Ishikawa (cell line): ENCODE results near the gene ANKRD44.

Source experiments
- CEBPB ChIP-seq: IDR thresholded peaks from 2 replicates; pipeline ENCODE4 v1.6.1; 2012
- EGR1 ChIP-seq: IDR thresholded peaks from 2 replicates; pipeline ENCODE4 v1.6.1; 2012
- EP300 ChIP-seq: IDR thresholded peaks from 2 replicates; pipeline ENCODE4 v1.6.1; 2012; ENCODE audit warnings: borderline replicate concordance
- RAD21 ChIP-seq: IDR thresholded peaks from 2 replicates; pipeline ENCODE4 v1.6.1; 2012; ENCODE audit warnings: low read depth
- TCF12 ChIP-seq: IDR thresholded peaks from 2 replicates; pipeline ENCODE4 v1.6.1; 2012; ENCODE audit warnings: low read depth
- TEAD4 ChIP-seq: IDR thresholded peaks from 2 replicates; pipeline ENCODE4 v1.6.1; 2012
- YY1 ChIP-seq: IDR thresholded peaks from 2 replicates; pipeline ENCODE4 v1.6.1; 2012; ENCODE audit warnings: low read depth
- TF ChIP-seq, protein P1 (sequence below): IDR thresholded peaks from 2 replicates; pipeline ENCODE4 v1.6.1; 2012
- TF ChIP-seq, protein P2 (sequence below): IDR thresholded peaks from 2 replicates; pipeline ENCODE4 v1.6.1; 2012; ENCODE audit warnings: low read depth, mild to moderate bottlenecking

DNA sequence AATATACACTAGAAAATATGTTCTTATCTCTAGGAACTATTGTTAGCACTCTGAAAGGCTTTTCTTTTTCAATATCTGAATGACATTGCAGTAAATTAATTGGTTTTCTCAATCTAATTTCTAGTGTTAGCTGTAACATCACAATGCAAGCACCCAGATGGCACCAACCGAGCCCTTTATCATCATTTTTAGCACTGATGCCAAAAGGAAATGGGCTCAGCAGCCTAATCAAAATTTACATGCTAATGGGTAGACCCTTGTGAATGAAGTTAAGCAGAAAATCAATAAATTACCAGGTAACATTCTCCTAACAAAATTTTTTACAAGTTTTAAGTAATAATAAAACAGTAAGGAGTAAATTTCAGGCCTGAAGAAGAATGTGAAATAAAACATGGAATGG is 330.6 kb downstream of the ANKRD44 start:
- TF ChIP-seq, protein P1, sequence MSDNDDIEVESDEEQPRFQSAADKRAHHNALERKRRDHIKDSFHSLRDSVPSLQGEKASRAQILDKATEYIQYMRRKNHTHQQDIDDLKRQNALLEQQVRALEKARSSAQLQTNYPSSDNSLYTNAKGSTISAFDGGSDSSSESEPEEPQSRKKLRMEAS: no peak
- TF ChIP-seq CEBPB: no peak
- TF ChIP-seq YY1: no peak
- no peak for TF ChIP-seq EP300
- TF ChIP-seq EGR1: no peak
- TF ChIP-seq, protein P2, sequence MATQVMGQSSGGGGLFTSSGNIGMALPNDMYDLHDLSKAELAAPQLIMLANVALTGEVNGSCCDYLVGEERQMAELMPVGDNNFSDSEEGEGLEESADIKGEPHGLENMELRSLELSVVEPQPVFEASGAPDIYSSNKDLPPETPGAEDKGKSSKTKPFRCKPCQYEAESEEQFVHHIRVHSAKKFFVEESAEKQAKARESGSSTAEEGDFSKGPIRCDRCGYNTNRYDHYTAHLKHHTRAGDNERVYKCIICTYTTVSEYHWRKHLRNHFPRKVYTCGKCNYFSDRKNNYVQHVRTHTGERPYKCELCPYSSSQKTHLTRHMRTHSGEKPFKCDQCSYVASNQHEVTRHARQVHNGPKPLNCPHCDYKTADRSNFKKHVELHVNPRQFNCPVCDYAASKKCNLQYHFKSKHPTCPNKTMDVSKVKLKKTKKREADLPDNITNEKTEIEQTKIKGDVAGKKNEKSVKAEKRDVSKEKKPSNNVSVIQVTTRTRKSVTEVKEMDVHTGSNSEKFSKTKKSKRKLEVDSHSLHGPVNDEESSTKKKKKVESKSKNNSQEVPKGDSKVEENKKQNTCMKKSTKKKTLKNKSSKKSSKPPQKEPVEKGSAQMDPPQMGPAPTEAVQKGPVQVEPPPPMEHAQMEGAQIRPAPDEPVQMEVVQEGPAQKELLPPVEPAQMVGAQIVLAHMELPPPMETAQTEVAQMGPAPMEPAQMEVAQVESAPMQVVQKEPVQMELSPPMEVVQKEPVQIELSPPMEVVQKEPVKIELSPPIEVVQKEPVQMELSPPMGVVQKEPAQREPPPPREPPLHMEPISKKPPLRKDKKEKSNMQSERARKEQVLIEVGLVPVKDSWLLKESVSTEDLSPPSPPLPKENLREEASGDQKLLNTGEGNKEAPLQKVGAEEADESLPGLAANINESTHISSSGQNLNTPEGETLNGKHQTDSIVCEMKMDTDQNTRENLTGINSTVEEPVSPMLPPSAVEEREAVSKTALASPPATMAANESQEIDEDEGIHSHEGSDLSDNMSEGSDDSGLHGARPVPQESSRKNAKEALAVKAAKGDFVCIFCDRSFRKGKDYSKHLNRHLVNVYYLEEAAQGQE: no peak
- TF ChIP-seq TEAD4: no peak
- TF ChIP-seq TCF12: no peak
- no peak for TF ChIP-seq RAD21
